HepG2 (cell line): ENCODE data around the gene ARHGEF10L. TPM values are rescaled to one million over a fixed set of nuclear protein-coding genes. Genes with fewer than 3 reads are reported as not detected.

ENCODE experiments used
- ATAC-seq: fragments of 200-7000 bp; cut with Tn5 transposase; 3 replicates; pipeline ENCODE4 v1.9.1; 2020; ENCODE audit warnings: mild to moderate bottlenecking, moderate library complexity
- BruUV-seq: library from RNA; stranded (reverse); fragments of 400-500 nt; replicated peaks from 2 replicates; lab custom pipeline; 2021; lab: Mats Ljungman, UMichigan
- CTCF ChIA-PET: fragments of 300-600 bp; formaldehyde crosslinking; extraction: SDS; loops from one replicate; lab custom pipeline; 2021; ENCODE audit warnings: low total read pairs, inconsistent platforms, low intra/inter-chr PET ratio; lab: Yijun Ruan, JAX
- POLR2A ChIA-PET: fragments of 350-600 bp; sonication (Branson Sonifier 250); formaldehyde crosslinking; loops from one replicate; lab custom pipeline; 2020; ENCODE audit warnings: antibody characterized with exemption, inconsistent platforms; lab: Yijun Ruan, JAX
- DNase-seq: peaks from one replicate; pipeline ENCODE4 v3.0.0-alpha.2; 2015; ENCODE audit warnings: low spot score
- FAIRE-seq: peaks from 3 replicates; lab custom pipeline; 2011; peaks lifted over from hg19 to GRCh38; lab: Jason Lieb, UNC
- H2AFZ ChIP-seq: one replicate; pipeline ENCODE4 v1.6.1; 2011; ENCODE audit warnings: low read length, inconsistent platforms
- H3K27ac ChIP-seq: fragments of 300-600 bp; 3 replicates; pipeline ENCODE4 v1.8.0; 2011; ENCODE audit warnings: mixed run types, mild to moderate bottlenecking, mixed read lengths, low read length, inconsistent platforms; ENCODE audit not compliant: insufficient read depth; ENCODE audit errors: extremely low read length
- H3K27me3 ChIP-seq, 2 experiments: fragments of 200-600 bp in 1 of 2; 2 replicates in 1 of 2; 3 replicates in 1 of 2; pipeline versions ENCODE4 v1.6.0 to v1.8.0; 2011; ENCODE audit warnings: low read length in 2 of 2, mild to moderate bottlenecking in 2 of 2, moderate library complexity in 2 of 2, inconsistent platforms in 1 of 2; ENCODE audit not compliant: insufficient read depth in 2 of 2, control insufficient read depth in 1 of 2
- H3K36me3 ChIP-seq, 2 experiments: fragments of 200-600 bp in 1 of 2; replicated peaks in 1 of 2; 2 replicates in 1 of 2; 3 replicates in 1 of 2; pipeline versions ENCODE4 v1.5.1 to v1.8.0; 2011; ENCODE audit warnings: low read length in 2 of 2, inconsistent platforms in 1 of 2; ENCODE audit not compliant: insufficient read depth in 2 of 2, control insufficient read depth in 1 of 2
- H3K4me1 ChIP-seq: 2 replicates; pipeline ENCODE4 v1.5.1; 2012; ENCODE audit warnings: low read length, inconsistent platforms; ENCODE audit not compliant: insufficient read depth
- H3K4me2 ChIP-seq: 2 replicates; pipeline ENCODE4 v1.6.0; 2011; ENCODE audit warnings: low read depth, low read length, inconsistent platforms
- H3K4me3 ChIP-seq, 3 experiments: fragments of 200-600 bp in 1 of 3; sonication (generic), shearing (Covaris generic) in 1 of 3; replicated peaks in 1 of 3; 2 replicates each; pipeline ENCODE4 v1.5.1; 2011 to 2016; ENCODE audit warnings: low read length in 3 of 3, inconsistent platforms in 2 of 3, low read depth in 2 of 3, mild to moderate bottlenecking in 2 of 3, control low read depth in 1 of 3, mixed read lengths in 1 of 3; ENCODE audit not compliant: insufficient read depth in 1 of 3
- H3K79me2 ChIP-seq: one replicate; pipeline ENCODE4 v1.6.1; 2011; ENCODE audit warnings: low read length, inconsistent platforms; ENCODE audit not compliant: insufficient read depth
- H3K9ac ChIP-seq: 2 replicates; pipeline ENCODE4 v1.6.0; 2011; ENCODE audit warnings: mild to moderate bottlenecking, low read depth, low read length, inconsistent platforms; ENCODE audit not compliant: insufficient read depth
- H3K9me3 ChIP-seq: 2 replicates; pipeline ENCODE4 v1.5.1; 2012; ENCODE audit warnings: mild to moderate bottlenecking, low read length
- H4K20me1 ChIP-seq: 2 replicates; pipeline ENCODE4 v1.6.0; 2011; ENCODE audit warnings: inconsistent platforms, mild to moderate bottlenecking, low read length, moderate library complexity; ENCODE audit not compliant: insufficient read depth
- BORCS8-MEF2B ChIP-seq: sonication (generic); formaldehyde crosslinking; IDR thresholded peaks from 2 replicates; pipeline ENCODE4 v1.8.0; 2022; ENCODE audit warnings: mild to moderate bottlenecking, missing genetic modification reagents
- KMT2A ChIP-seq: sonication (generic); formaldehyde crosslinking; IDR thresholded peaks from 2 replicates; pipeline ENCODE4 v1.4.0; 2020; ENCODE audit warnings: missing genetic modification reagents
- NFRKB ChIP-seq: fragments of 450-650 bp; IDR thresholded peaks from 2 replicates; pipeline ENCODE4 v1.6.1; 2017
- TOE1 ChIP-seq: sonication (generic); formaldehyde crosslinking; IDR thresholded peaks from 2 replicates; pipeline ENCODE4 v1.4.0; 2020; ENCODE audit warnings: mild to moderate bottlenecking, missing genetic modification reagents
- ZNF326 ChIP-seq: sonication (generic); formaldehyde crosslinking; IDR thresholded peaks from 2 replicates; pipeline ENCODE4 v1.4.0; 2020; ENCODE audit warnings: missing genetic modification reagents, borderline replicate concordance
- ZNF383 ChIP-seq: sonication (generic); formaldehyde crosslinking; IDR thresholded peaks from 2 replicates; pipeline ENCODE4 v1.4.0; 2020; ENCODE audit warnings: missing genetic modification reagents, mild to moderate bottlenecking, borderline replicate concordance
- ZNF512B ChIP-seq: sonication (generic); formaldehyde crosslinking; IDR thresholded peaks from 2 replicates; pipeline ENCODE4 v1.5.1; 2020; ENCODE audit warnings: missing genetic modification reagents, mild to moderate bottlenecking, borderline replicate concordance
- ZNF557 ChIP-seq: sonication (generic); formaldehyde crosslinking; IDR thresholded peaks from 2 replicates; pipeline ENCODE4 v1.4.0; 2020; ENCODE audit warnings: missing genetic modification reagents
- ZNF746 ChIP-seq: sonication (generic); formaldehyde crosslinking; IDR thresholded peaks from 2 replicates; pipeline ENCODE4 v1.8.0; 2022; ENCODE audit warnings: mild to moderate bottlenecking, missing genetic modification reagents
- WGBS: methylation state at CpG from one replicate; pipeline ENCODE4 v1.1.6; 2017; ENCODE audit warnings: low lambda C conversion rate; 5-methylcytosine and 5-hydroxymethylcytosine counted together
- in situ Hi-C: cut with HindIII; loops from 2 replicates; pipeline ENCODE4 v1.10.0; 2017; ENCODE audit warnings: low pct_unique_long_range_greater_than_20kb; ENCODE audit not compliant: extremely low pct_ligation_motif_present
- intact Hi-C: fragments of 100-400 bp; cut with micrococcal nuclease; formaldehyde crosslinking; loops from one replicate; pipeline ENCODE4 v1.10.0; 2022; ENCODE audit not compliant: unreplicated experiment
- polyA plus RNA-seq, 8 experiments: library from polyadenylated mRNA; depleted of rRNA in 3 of 8; stranded (reverse) in 7 of 8; unstranded in 1 of 8; fragments of >200 nt; fragmentation: Illumina TruSeq in 4 of 8; extraction: Trizol in 4 of 8; gene quantifications; 2 replicates each; pipeline versions ENCODE4 v1.2.1 to v1.2.3, GENCODE V29; 2011 to 2016; ENCODE audit warnings: low read depth in 4 of 8, missing spikeins in 1 of 8, mixed read lengths in 1 of 8; ENCODE audit not compliant: insufficient read depth in 1 of 8
- total RNA-seq, 5 experiments: library from RNA; depleted of rRNA; stranded (reverse); fragments of >200 nt; fragmentation: Illumina TruSeq; extraction: Trizol; gene quantifications; 2 replicates each; pipeline ENCODE4 v1.2.3, GENCODE V29; 2016; ENCODE audit warnings: low read depth in 1 of 5

Gene ARHGEF10L
- total and polyA plus RNA-seq, 2 of the 13 experiments (the other 11 are each of a cell fraction or from before 2014, with no cell fraction given) = 46.5 to 78.3 TPM

- no peak for TF ChIP-seq KMT2A (CRISPR knock-in tag)
- TF ChIP-seq TOE1 (CRISPR knock-in tag) = no peak
- no peak for TF ChIP-seq ZNF746
These were observed 115.0 kb downstream of the ARHGEF10L start (continued) for GRCh38 chr1:17654519-17654918.

GRCh38 chr1:17655169-17655568 lies 115.7 kb downstream of the ARHGEF10L start:
- peaks cover 67 to 97% of the 10 kb centered on the region in 2 experiments for H3K36me3 ChIP-seq
- CTCF ChIA-PET = no interaction called here
- FAIRE-seq = no peak

More at GRCh38 chr1:17655169-17655568, 115.7 kb downstream of the ARHGEF10L start:
- Histone ChIP-seq H3K4me1 (no peaks in the 10 kb centered on the region), H3K27ac (no peak overlapping the region), H3K79me2 (no peaks in the 10 kb centered on the region), H3K9ac (no peak overlapping the region), H2AFZ (no peak overlapping the region), H3K4me3 (no peak overlapping the region), H3K4me2 (no peak overlapping the region), H3K9me3 (no peaks in the 10 kb centered on the region), H3K27me3 (no peaks in the 10 kb centered on the region), H4K20me1 (peaks cover 23% of the 10 kb centered on the region; the same call in 1 of the 2 replicates)
- no TSS peak for BruUV-seq
- DNase-seq = no peak
- no peak for ATAC-seq
- 98% methylated on average over 1 of the region's 1 CpG for WGBS
- TF ChIP-seq ZNF557 (CRISPR knock-in tag) (no peak), BORCS8-MEF2B (CRISPR knock-in tag) (no peak), ZNF512B (CRISPR knock-in tag) (no peak), NFRKB (no peak), ZNF383 (CRISPR knock-in tag) (no peak), ZNF326 (CRISPR knock-in tag) (no peak)
- intact Hi-C loops (no loop called here), in situ Hi-C loops (no loop called here)
- POLR2A ChIA-PET = no interaction called here
